ENCODE data around the gene KIAA0825. TPM values are rescaled to one million over a fixed set of nuclear protein-coding genes. Genes with fewer than 3 reads are reported as not detected.
A peak's percentile ranks its signal among the peaks of the same experiment; 100 is the strongest.

The KIAA0825 gene
- total and polyA plus RNA-seq, 8 donors = 0.29 to 15.6 (median 1.5) TPM

DNA sequence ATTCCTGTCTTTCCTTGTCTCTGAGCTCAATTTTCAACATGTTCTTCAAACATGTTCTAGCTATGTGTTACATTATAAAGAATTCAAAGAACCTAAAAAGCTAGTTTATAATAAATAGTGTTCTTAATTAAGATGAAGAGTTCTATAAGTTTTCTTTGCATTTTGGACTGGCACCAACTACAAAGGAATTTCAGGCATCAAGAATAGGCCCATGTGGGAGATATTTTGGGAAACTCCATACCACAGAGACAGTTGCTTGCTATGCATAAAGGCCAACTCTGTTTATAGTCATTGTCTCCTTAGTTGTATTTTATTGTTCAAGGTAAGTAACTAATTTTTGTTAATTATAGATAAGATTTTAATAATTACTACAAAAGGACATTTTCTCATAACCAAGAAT is 4.6 kb upstream of the KIAA0825 start:
- no peak overlapping the region for H3K4me3 ChIP-seq
- H3K9me3 ChIP-seq = no peaks in the 10 kb centered on the region
- H3K27me3 ChIP-seq = no peaks in the 10 kb centered on the region
- peaks cover 0 to 25% (median 12%) of the 10 kb centered on the region in 4 donors for H3K4me1 ChIP-seq
- intact Hi-C loops (cut with DNase I; ENCODE audit: low total_unique reads) = no loop called here
- DNase-seq = no peak
- H3K36me3 ChIP-seq = no peaks in the 10 kb centered on the region
- TF ChIP-seq EP300 (IDR thresholded peaks at IDR 0.05) = no peak
- no peak for TF ChIP-seq CTCF (IDR thresholded peaks at IDR 0.05)
- no peak for TF ChIP-seq POLR2AphosphoS5 (IDR thresholded peaks at IDR 0.05)
- TF ChIP-seq POLR2A (IDR thresholded peaks at IDR 0.05) = no peak
- no peak overlapping the region for H3K27ac ChIP-seq

- TF ChIP-seq POLR2AphosphoS5 (IDR thresholded peaks at IDR 0.05) (no peak), POLR2A (IDR thresholded peaks at IDR 0.05) (no peak), EP300 (IDR thresholded peaks at IDR 0.05) (no peak), CTCF (IDR thresholded peaks at IDR 0.05) (no peak)
- DNase-seq = no peak
- intact Hi-C loops (cut with DNase I; ENCODE audit: low total_unique reads) = no loop called here
- Histone ChIP-seq H3K36me3 (no peaks in the 10 kb centered on the region), H3K9me3 (no peaks in the 10 kb centered on the region), H3K4me1 (peaks cover 6 to 36% (median 20%) of the 10 kb centered on the region in 4 donors), H3K27ac (no peak overlapping the region), H3K4me3 (no peak overlapping the region), H3K27me3 (no peaks in the 10 kb centered on the region)
- WGBS, 5 donors = 62 to 77% (median 75%) methylated on average over 5 of the region's 5 CpGs
Observed at GRCh38 chr5:94621763-94622162, 3.4 kb upstream of the KIAA0825 start.

- no peak for DNase-seq
- WGBS, 5 donors = 81 to 93% (median 92%) methylated on average over 5 of the region's 5 CpGs
- no peaks in the 10 kb centered on the region for H3K9me3 ChIP-seq
- H3K27me3 ChIP-seq = no peaks in the 10 kb centered on the region
- TF ChIP-seq POLR2A (IDR thresholded peaks at IDR 0.05) = no peak
- TF ChIP-seq EP300 (IDR thresholded peaks at IDR 0.05) = no peak
- no peak for TF ChIP-seq POLR2AphosphoS5 (IDR thresholded peaks at IDR 0.05)
- no peak for TF ChIP-seq CTCF (IDR thresholded peaks at IDR 0.05)
- H3K4me3 ChIP-seq = no peak overlapping the region
- intact Hi-C loops (cut with DNase I; ENCODE audit: low total_unique reads) = no loop called here
- H3K27ac ChIP-seq = no peak overlapping the region
- H3K36me3 ChIP-seq = no peaks in the 10 kb centered on the region
- peaks cover 6 to 41% (median 20%) of the 10 kb centered on the region in 4 donors for H3K4me1 ChIP-seq
Observed at GRCh38 chr5:94620256-94620655, 1.9 kb upstream of the KIAA0825 start.

DNA sequence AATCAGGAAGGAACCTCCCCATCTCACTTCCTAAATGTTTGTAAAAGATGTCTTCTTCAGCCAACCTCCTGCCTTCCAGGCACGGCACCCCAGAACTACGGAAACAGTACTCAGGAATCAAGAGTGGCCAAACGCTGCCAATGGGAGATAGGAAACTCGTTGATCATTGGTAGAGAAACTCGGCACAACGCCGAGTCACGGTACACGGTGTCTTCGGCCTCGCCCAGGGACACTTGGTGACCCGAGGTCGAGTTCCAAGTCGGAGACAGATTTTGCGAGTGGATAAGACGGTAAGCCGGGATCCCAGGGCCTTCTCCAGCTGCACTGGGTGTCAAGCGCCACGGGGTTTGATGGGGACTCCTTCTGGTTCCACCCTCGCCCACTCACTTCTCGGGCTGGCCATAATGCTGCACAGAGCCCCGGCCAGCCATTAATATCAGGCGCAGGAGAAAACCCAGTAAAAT is 343 bp downstream of the KIAA0825 start:
- WGBS, 5 donors = 0 to 1% (median 0%) methylated on average over 23 of the region's 23 CpGs
- TF ChIP-seq POLR2AphosphoS5 (IDR thresholded peaks at IDR 0.05) (peak in 2 of 3 donors; percentile 51 to 65), CTCF (IDR thresholded peaks at IDR 0.05) (no peak)
- peak overlapping the region; percentile 68 to 87 (median 83) for H3K27ac ChIP-seq
- no peaks in the 10 kb centered on the region for H3K27me3 ChIP-seq
- peak; percentile 74 to 77 for DNase-seq
- intact Hi-C loops (cut with DNase I; ENCODE audit: low total_unique reads) = no loop called here
- no peaks in the 10 kb centered on the region for H3K36me3 ChIP-seq
- peak overlapping the region; percentile 70 to 97 (median 84) for H3K4me3 ChIP-seq
- peaks cover 6 to 41% (median 21%) of the 10 kb centered on the region in 4 donors for H3K4me1 ChIP-seq
- no peaks in the 10 kb centered on the region for H3K9me3 ChIP-seq
